Measurements from ENCODE around the gene GEMIN4.

DNA sequence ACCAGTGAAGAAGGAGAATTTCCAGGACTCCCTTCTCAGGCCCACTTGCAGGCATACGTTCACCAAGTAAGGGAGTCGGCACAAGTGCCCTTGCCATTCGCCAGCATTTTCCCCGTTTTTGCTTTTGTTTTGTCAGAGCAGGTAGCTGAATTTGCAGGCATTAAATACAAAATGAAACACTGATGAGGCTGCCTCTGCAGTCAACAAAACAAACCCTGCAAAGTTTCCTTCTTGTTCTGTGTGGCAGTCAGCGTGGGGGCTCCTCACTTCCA is 22.2 kb upstream of the GEMIN4 start:
- TF ChIP-seq CTCF (IDR thresholded peaks at IDR 0.05) (no peak), EZH2 (IDR thresholded peaks at IDR 0.05) (no peak), EZH2phosphoT487 (IDR thresholded peaks at IDR 0.05) (no peak)

Data from neural progenitor cell (in vitro differentiated cells).